ENCODE results near the gene AHNAK2.

DNA sequence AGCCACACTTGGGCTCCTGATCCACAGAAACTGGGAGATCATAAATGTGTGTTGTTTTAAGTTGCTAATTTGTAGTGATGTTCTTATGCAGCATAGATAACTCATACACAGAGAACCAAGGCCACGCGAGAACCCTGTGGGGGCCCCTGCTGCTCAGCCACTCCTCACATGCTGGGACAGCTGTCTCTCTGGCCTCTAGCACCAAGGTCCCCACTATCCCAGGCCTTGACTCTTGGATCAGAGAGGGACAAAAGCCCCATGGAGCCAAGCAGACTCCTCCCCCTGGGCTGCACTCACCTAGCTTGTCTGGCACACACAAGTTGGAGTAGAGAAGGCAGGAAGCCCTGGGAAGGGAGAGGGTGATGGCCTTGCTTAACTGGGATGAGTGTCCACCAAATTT is 42.2 kb downstream of the AHNAK2 start:
- TF ChIP-seq, protein P1, sequence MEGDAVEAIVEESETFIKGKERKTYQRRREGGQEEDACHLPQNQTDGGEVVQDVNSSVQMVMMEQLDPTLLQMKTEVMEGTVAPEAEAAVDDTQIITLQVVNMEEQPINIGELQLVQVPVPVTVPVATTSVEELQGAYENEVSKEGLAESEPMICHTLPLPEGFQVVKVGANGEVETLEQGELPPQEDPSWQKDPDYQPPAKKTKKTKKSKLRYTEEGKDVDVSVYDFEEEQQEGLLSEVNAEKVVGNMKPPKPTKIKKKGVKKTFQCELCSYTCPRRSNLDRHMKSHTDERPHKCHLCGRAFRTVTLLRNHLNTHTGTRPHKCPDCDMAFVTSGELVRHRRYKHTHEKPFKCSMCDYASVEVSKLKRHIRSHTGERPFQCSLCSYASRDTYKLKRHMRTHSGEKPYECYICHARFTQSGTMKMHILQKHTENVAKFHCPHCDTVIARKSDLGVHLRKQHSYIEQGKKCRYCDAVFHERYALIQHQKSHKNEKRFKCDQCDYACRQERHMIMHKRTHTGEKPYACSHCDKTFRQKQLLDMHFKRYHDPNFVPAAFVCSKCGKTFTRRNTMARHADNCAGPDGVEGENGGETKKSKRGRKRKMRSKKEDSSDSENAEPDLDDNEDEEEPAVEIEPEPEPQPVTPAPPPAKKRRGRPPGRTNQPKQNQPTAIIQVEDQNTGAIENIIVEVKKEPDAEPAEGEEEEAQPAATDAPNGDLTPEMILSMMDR (conservative IDR thresholded peaks at IDR 0.05 in 1 of 2, IDR thresholded peaks at IDR 0.05 in 1 of 2; ENCODE audit: extremely low read depth in 1 of 2, insufficient read depth in 1 of 2, low read depth in 1 of 2, low read length in 2 of 2) = no peak
- TF ChIP-seq EZH2 (IDR thresholded peaks at IDR 0.05; ENCODE audit: borderline replicate concordance, low read length) = no peak
